K562 (cell line): ENCODE measurements around the gene DYNLT4. TPM values are rescaled to one million over a fixed set of nuclear protein-coding genes. Genes with fewer than 3 reads are reported as not detected.

Source experiments
- FOXA1 ChIP-seq: fragments of 450-650 bp; IDR thresholded peaks from 2 replicates; pipeline ENCODE4 v1.6.1; 2016; ENCODE audit warnings: mild to moderate bottlenecking, borderline replicate concordance
- FOXK1 ChIP-seq: sonication (generic); formaldehyde crosslinking; IDR thresholded peaks from 2 replicates; pipeline ENCODE4 v1.8.0; 2022; ENCODE audit warnings: missing genetic modification reagents, mild to moderate bottlenecking, borderline replicate concordance
- HDAC2 ChIP-seq: fragments of 450-650 bp; IDR thresholded peaks from 2 replicates; pipeline ENCODE4 v1.6.1; 2016; ENCODE audit warnings: mild to moderate bottlenecking
- HIVEP1 ChIP-seq: fragments of 250-450 bp; sonication (Bioruptor Pico); IDR thresholded peaks from 2 replicates; pipeline ENCODE4 v1.4.0; 2020; ENCODE audit warnings: mild to moderate bottlenecking
- HOXB6 ChIP-seq: fragments of 250-450 bp; sonication (Bioruptor Pico); IDR thresholded peaks from 2 replicates; pipeline ENCODE4 v1.5.1; 2022; ENCODE audit warnings: mild to moderate bottlenecking, borderline replicate concordance
- KHSRP ChIP-seq: fragments of 450-650 bp; IDR thresholded peaks from 2 replicates; pipeline ENCODE4 v1.6.1; 2017
- NFYB ChIP-seq: IDR thresholded peaks from 2 replicates; pipeline ENCODE4 v1.6.1; 2011; ENCODE audit warnings: mild to moderate bottlenecking, moderate library complexity; ENCODE audit not compliant: insufficient read length; ENCODE audit errors: extremely low read depth
- TRIM28 ChIP-seq: fragments of 450-650 bp; IDR thresholded peaks from 2 replicates; pipeline ENCODE4 v1.6.1; 2017
- ZBTB17 ChIP-seq: fragments of 450-650 bp; formaldehyde crosslinking; IDR thresholded peaks from 2 replicates; pipeline ENCODE4 v1.4.0; 2020; ENCODE audit warnings: mild to moderate bottlenecking
- ZFX ChIP-seq: sonication (generic); formaldehyde crosslinking; IDR thresholded peaks from 2 replicates; pipeline ENCODE4 v1.8.0; 2022; ENCODE audit warnings: mild to moderate bottlenecking, missing genetic modification reagents, moderate library complexity
- ZNF232 ChIP-seq: sonication (generic); formaldehyde crosslinking; IDR thresholded peaks from 2 replicates; pipeline ENCODE4 v1.8.0; 2022; ENCODE audit warnings: mild to moderate bottlenecking, missing genetic modification reagents
- polyA plus RNA-seq, 8 experiments: library from polyadenylated mRNA; depleted of rRNA in 4 of 8; stranded (reverse) in 5 of 8; unstranded in 3 of 8; fragments of >200 nt; fragmentation: Nextera tagmentation in 2 of 8; fragmentation: Illumina TruSeq in 1 of 8; extraction: Ambion mirVana in 2 of 8; extraction: Trizol in 1 of 8; gene quantifications; 2 replicates each; pipeline versions ENCODE4 v1.2.1 to v1.2.3, GENCODE V29; 2011 to 2014; ENCODE audit warnings: inconsistent platforms in 1 of 8, missing spikeins in 1 of 8
- total RNA-seq, 7 experiments: library from RNA; depleted of rRNA in 6 of 7; stranded (reverse); fragments of >200 nt in 6 of 7; fragmentation: Illumina TruSeq in 2 of 7; extraction: Trizol in 2 of 7; gene quantifications; 2 replicates each; pipeline versions ENCODE4 v1.2.1 to v1.2.3, GENCODE V29; 2011 to 2021; ENCODE audit warnings: low replicate concordance in 1 of 7
- TF ChIP-seq, protein P1 (sequence below): sonication (generic); formaldehyde crosslinking; IDR thresholded peaks from 2 replicates; pipeline ENCODE4 v1.8.1; 2022; ENCODE audit warnings: missing genetic modification reagents
- TF ChIP-seq, protein P2 (sequence below): fragments of 250-450 bp; sonication (Bioruptor Pico); IDR thresholded peaks from 2 replicates; pipeline ENCODE4 v1.5.0; 2020; ENCODE audit warnings: mild to moderate bottlenecking, borderline replicate concordance
- TF ChIP-seq, protein P3 (sequence below): fragments of 450-650 bp; IDR thresholded peaks from 2 replicates; pipeline ENCODE4 v1.6.1; 2014; ENCODE audit warnings: low read depth, mild to moderate bottlenecking, moderate library complexity, borderline replicate concordance

DYNLT4 gene
- total and polyA plus RNA-seq, 9 of the 15 experiments (the other 6 are each of a cell fraction or from before 2014, with no cell fraction given) = 0.29 to 0.73 TPM; not detected in 7

DNA sequence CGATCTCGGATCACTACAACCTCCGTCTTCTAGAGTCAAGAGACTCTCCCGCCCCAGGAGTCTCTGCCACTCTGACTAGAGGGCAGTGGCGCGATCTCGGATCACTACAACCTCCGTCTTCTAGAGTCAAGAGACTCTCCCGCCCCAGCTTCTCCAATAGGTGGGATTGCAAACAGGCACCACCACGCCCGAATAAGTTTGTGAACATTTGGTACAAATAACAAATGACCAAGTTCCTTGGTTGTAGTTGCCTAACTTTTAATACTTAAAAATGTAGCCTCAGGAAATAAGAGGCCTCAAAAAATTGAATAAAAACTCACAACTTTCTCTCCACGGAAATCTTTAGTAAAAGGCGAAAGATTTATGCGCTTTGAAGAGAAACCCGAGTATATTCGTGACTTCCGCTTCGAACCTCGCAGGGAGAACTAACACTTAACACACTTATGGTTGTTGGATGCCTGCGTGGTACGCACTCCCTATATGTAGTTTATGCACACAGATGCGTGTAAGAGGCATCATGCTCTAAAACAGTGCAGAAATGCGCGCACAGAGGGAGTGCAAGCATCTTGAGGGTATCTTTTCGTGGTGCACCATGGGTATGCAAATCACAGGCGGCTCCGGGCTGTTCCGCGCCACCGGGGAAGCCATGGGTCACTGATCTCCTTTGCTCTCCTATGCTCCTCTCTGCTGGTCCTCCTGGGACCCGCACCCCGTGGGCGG lies 12.6 kb upstream of the DYNLT4 start (continued):
- TF ChIP-seq, protein P1, sequence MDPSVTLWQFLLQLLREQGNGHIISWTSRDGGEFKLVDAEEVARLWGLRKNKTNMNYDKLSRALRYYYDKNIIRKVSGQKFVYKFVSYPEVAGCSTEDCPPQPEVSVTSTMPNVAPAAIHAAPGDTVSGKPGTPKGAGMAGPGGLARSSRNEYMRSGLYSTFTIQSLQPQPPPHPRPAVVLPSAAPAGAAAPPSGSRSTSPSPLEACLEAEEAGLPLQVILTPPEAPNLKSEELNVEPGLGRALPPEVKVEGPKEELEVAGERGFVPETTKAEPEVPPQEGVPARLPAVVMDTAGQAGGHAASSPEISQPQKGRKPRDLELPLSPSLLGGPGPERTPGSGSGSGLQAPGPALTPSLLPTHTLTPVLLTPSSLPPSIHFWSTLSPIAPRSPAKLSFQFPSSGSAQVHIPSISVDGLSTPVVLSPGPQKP = no peak
- TF ChIP-seq TRIM28 (no peak; the same call in 1 of the 2 replicates), HDAC2 (peak; percentile 26; the same call in 1 of the 2 replicates), NFYB (no peak), HIVEP1 (peak; percentile 57; the same call in 1 of the 2 replicates), ZBTB17 (peak; percentile 91), ZFX (peak; percentile 65; the same call in 1 of the 2 replicates), FOXK1 (CRISPR knock-in tag) (peak; percentile 96), ZNF232 (CRISPR knock-in tag) (peak; percentile 64; the same call in 1 of the 2 replicates), KHSRP (peak; percentile 70), FOXA1 (no peak), HOXB6 (CRISPR knock-in tag) (no peak; the same call in none of the 2 replicates)
- TF ChIP-seq, protein P2, sequence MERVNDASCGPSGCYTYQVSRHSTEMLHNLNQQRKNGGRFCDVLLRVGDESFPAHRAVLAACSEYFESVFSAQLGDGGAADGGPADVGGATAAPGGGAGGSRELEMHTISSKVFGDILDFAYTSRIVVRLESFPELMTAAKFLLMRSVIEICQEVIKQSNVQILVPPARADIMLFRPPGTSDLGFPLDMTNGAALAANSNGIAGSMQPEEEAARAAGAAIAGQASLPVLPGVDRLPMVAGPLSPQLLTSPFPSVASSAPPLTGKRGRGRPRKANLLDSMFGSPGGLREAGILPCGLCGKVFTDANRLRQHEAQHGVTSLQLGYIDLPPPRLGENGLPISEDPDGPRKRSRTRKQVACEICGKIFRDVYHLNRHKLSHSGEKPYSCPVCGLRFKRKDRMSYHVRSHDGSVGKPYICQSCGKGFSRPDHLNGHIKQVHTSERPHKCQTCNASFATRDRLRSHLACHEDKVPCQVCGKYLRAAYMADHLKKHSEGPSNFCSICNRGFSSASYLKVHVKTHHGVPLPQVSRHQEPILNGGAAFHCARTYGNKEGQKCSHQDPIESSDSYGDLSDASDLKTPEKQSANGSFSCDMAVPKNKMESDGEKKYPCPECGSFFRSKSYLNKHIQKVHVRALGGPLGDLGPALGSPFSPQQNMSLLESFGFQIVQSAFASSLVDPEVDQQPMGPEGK (CRISPR knock-in tag) = peak; percentile 92
- TF ChIP-seq, protein P3, sequence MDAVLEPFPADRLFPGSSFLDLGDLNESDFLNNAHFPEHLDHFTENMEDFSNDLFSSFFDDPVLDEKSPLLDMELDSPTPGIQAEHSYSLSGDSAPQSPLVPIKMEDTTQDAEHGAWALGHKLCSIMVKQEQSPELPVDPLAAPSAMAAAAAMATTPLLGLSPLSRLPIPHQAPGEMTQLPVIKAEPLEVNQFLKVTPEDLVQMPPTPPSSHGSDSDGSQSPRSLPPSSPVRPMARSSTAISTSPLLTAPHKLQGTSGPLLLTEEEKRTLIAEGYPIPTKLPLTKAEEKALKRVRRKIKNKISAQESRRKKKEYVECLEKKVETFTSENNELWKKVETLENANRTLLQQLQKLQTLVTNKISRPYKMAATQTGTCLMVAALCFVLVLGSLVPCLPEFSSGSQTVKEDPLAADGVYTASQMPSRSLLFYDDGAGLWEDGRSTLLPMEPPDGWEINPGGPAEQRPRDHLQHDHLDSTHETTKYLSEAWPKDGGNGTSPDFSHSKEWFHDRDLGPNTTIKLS = peak; percentile 78
